HG03565 (cell line): ENCODE measurements around the gene TMC2.
A peak's percentile ranks its signal among the peaks of the same experiment; 100 is the strongest.
"Not testable (repeated sequence)": the region's sequence is repeated elsewhere in the genome, so short reads cannot be mapped to it uniquely, and the experiment has no call there.

ENCODE experiments used
- ATAC-seq: cut with Tn5 transposase; IDR thresholded peaks from one replicate; pipeline ENCODE4 v1.9.1; 2021; ENCODE audit warnings: mild to moderate bottlenecking, moderate library complexity; ENCODE audit not compliant: unreplicated experiment

The TMC2 gene

GRCh38 chr20:2523919-2524708, 12.3 kb upstream of the TMC2 start:
- peak; percentile 58 for ATAC-seq

GRCh38 chr20:2524709-2525506, 11.5 kb upstream of the TMC2 start:
- peak; percentile 13 for ATAC-seq

GRCh38 chr20:2526218-2526583, 10.2 kb upstream of the TMC2 start:
- not testable (repeated sequence) for ATAC-seq

- ATAC-seq: no peak
Measured at GRCh38 chr20:2527762-2528161, 8.6 kb upstream of the TMC2 start.

GRCh38 chr20:2528671-2529271, 7.6 kb upstream of the TMC2 start:
- ATAC-seq: no peak

GRCh38 chr20:2533118-2533517, 3.3 kb upstream of the TMC2 start:
- ATAC-seq: no peak

- no peak for ATAC-seq
Measured at GRCh38 chr20:2535711-2536559, 438 bp upstream of the TMC2 start.

GRCh38 chr20:2537101-2537500, 728 bp downstream of the TMC2 start:
- ATAC-seq: no peak

GRCh38 chr20:2538356-2538755, 2.0 kb downstream of the TMC2 start:
- no peak for ATAC-seq

GRCh38 chr20:2538931-2539720, 2.8 kb downstream of the TMC2 start:
- ATAC-seq: no peak

- no peak for ATAC-seq
Measured at GRCh38 chr20:2541940-2542339, 5.6 kb downstream of the TMC2 start.

- ATAC-seq: no peak
Measured at GRCh38 chr20:2542361-2542760, 6.0 kb downstream of the TMC2 start.

GRCh38 chr20:2544211-2544610, 7.8 kb downstream of the TMC2 start:
- no peak for ATAC-seq

- no peak for ATAC-seq
Measured at GRCh38 chr20:2545594-2545993, 9.2 kb downstream of the TMC2 start.

- no peak for ATAC-seq
Measured at GRCh38 chr20:2557873-2558580, 21.7 kb downstream of the TMC2 start.

- ATAC-seq: no peak
Measured at GRCh38 chr20:2558581-2559278, 22.4 kb downstream of the TMC2 start.

GRCh38 chr20:2559279-2559626, 22.9 kb downstream of the TMC2 start:
- ATAC-seq: no peak

- no peak for ATAC-seq
Measured at GRCh38 chr20:2559651-2560050, 23.3 kb downstream of the TMC2 start.

- no peak for ATAC-seq
Measured at GRCh38 chr20:2563116-2563515, 26.7 kb downstream of the TMC2 start.
